ENCODE data around the gene CCR3.

DNA sequence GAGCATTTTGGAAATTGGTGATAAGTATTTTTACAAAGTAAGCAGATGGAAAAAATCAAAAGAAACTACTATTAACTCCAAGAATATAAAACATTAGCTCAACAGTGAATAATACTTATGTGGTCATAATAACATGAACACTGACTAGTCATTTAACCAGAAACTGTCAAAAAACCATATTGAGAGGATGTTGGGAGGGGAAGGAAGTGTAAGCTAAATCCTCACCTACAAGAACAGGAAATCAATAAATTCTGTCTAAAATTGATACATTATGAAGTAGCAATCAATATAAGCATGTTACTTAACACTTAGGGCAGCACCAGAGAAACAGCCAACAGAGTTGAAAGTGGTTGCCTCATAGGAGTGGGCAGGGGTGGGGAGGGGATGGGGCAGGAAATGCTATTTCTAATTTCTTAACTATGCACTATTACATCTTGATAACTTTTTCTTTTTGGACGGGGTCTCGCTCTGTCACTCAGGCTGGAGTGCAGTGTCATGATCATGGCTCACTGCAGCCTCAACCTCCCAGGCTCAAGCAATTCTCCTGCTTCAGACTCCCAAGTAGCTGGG, 41.7 kb downstream of the CCR3 start:
- TF ChIP-seq, protein P1, sequence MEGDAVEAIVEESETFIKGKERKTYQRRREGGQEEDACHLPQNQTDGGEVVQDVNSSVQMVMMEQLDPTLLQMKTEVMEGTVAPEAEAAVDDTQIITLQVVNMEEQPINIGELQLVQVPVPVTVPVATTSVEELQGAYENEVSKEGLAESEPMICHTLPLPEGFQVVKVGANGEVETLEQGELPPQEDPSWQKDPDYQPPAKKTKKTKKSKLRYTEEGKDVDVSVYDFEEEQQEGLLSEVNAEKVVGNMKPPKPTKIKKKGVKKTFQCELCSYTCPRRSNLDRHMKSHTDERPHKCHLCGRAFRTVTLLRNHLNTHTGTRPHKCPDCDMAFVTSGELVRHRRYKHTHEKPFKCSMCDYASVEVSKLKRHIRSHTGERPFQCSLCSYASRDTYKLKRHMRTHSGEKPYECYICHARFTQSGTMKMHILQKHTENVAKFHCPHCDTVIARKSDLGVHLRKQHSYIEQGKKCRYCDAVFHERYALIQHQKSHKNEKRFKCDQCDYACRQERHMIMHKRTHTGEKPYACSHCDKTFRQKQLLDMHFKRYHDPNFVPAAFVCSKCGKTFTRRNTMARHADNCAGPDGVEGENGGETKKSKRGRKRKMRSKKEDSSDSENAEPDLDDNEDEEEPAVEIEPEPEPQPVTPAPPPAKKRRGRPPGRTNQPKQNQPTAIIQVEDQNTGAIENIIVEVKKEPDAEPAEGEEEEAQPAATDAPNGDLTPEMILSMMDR (conservative IDR thresholded peaks at IDR 0.05; ENCODE audit: low read depth, low read length) = no peak
- TF ChIP-seq EZH2 (IDR thresholded peaks at IDR 0.05; ENCODE audit: low read length, unreplicated experiment) (no peak), EZH2phosphoT487 (IDR thresholded peaks at IDR 0.05; ENCODE audit: borderline replicate concordance, low read length) (no peak)
